H1 (cell line): ENCODE results near the gene PRPH2. TPM values are rescaled to one million over a fixed set of nuclear protein-coding genes. Genes with fewer than 3 reads are reported as not detected.

Experiments
- CHD1 ChIP-seq: IDR thresholded peaks from 2 replicates; pipeline ENCODE4 v1.6.1; 2012; ENCODE audit warnings: low read depth, low read length, improper control_type of control experiment
- EZH2 ChIP-seq: fragments of 200-600 bp; sonication (generic); IDR thresholded peaks from 2 replicates; pipeline ENCODE4 v1.7.1; 2012; ENCODE audit warnings: low read depth, mild to moderate bottlenecking, moderate library complexity, low read length, inconsistent platforms; ENCODE audit not compliant: severe bottlenecking
- HDAC6 ChIP-seq: IDR thresholded peaks from one replicate; pipeline ENCODE4 v1.7.1; 2012; ENCODE audit warnings: low read depth, mild to moderate bottlenecking, inconsistent platforms, low read length, moderate library complexity
- PHF8 ChIP-seq: fragments of 200-600 bp; sonication (generic); conservative IDR thresholded peaks from 2 replicates; pipeline ENCODE4 v1.7.1; 2012; ENCODE audit warnings: low read depth, mild to moderate bottlenecking, inconsistent platforms, low read length, moderate library complexity
- POLR2A ChIP-seq, 2 experiments: IDR thresholded peaks; 1 replicate in 1 of 2; 2 replicates in 1 of 2; pipeline ENCODE4 v1.6.1; 2011; ENCODE audit warnings: low read depth in 2 of 2, low read length in 2 of 2, mild to moderate bottlenecking in 2 of 2; ENCODE audit errors: control extremely low read depth in 1 of 2
- POLR2AphosphoS5 ChIP-seq: IDR thresholded peaks from 2 replicates; pipeline ENCODE4 v1.6.1; 2011; ENCODE audit warnings: low read depth, low read length
- SAP30 ChIP-seq: fragments of 300-600 bp; sonication (generic); IDR thresholded peaks from 2 replicates; pipeline ENCODE4 v1.7.1; 2012; ENCODE audit warnings: low read length, moderate library complexity, mild to moderate bottlenecking, inconsistent platforms; ENCODE audit not compliant: insufficient read depth, insufficient replicate concordance
- SP1 ChIP-seq: IDR thresholded peaks from 2 replicates; pipeline ENCODE4 v1.6.1; 2011; ENCODE audit warnings: low read depth, low read length
- TAF7 ChIP-seq: optimal IDR thresholded peaks from 2 replicates; pipeline ENCODE3; 2011; ENCODE audit warnings: low read depth, mild to moderate bottlenecking, inconsistent platforms, low read length, moderate library complexity, borderline replicate concordance
- YY1 ChIP-seq: IDR thresholded peaks from 2 replicates; pipeline ENCODE4 v1.6.1; 2011; ENCODE audit warnings: low read depth, mild to moderate bottlenecking, low read length
- polyA plus RNA-seq, 7 experiments: library from polyadenylated mRNA; depleted of rRNA in 3 of 7; stranded (reverse) in 5 of 7; unstranded in 2 of 7; fragments of >200 nt in 5 of 7; fragments of 200-250 nt in 2 of 7; gene quantifications; 1 replicate in 5 of 7; 2 replicates in 1 of 7; 4 replicates in 1 of 7; pipeline versions ENCODE4 v1.2.1 to v1.2.3, GENCODE V29; 2011 to 2013; ENCODE audit warnings: missing spikeins in 2 of 7, mixed read lengths in 2 of 7
- total RNA-seq: library from RNA; stranded (reverse); fragmentation: NEBNext Ultra II Directional; extraction: Animal tissue kit (Norgen Biotek cat#: 25700); gene quantifications from 2 replicates; pipeline ENCODE4 v1.2.1, GENCODE V29; 2021

PRPH2 gene
- total and polyA plus RNA-seq, 2 of the 8 experiments (the other 6 are each of a cell fraction or from before 2014, with no cell fraction given), result 0.23 to 0.65 TPM

DNA sequence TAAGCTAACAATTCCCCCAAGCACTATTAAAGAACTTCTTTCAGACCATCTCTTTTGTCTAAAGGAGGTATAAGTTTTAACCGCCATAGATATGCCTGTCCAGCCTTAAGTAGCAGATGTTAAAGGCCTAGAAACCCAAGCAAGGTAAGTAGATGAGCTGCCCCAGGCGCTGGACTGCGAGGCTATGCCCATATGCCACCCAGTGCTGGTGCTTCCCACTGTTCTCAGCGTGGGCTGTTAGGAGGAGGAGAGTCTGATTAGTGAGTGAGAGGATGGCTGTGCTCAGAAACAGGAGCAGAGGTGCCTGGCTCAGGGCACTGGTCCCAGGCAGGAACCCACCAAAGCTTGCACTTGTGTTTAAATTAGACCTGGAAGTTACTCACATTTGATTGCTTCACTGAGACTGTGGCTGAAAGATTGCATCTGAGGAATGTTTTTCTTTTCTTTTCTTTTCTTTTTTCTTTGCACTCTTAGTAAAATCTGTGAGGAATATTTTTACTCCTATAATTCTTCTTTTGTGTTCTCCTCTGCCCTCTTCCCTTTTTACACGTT lies 32.2 kb downstream of the PRPH2 start (continued):
- TF ChIP-seq CHD1 (no peak), PHF8 (no peak), SP1 (no peak), POLR2A (IDR thresholded peaks at IDR 0.05; ENCODE audit: control extremely low read depth in 1 of 2, low read depth in 2 of 2, low read length in 2 of 2) (no peak), EZH2 (no peak), SAP30 (no peak), YY1 (no peak), POLR2AphosphoS5 (no peak), TAF7 (no peak), HDAC6 (no peak)
